ENCODE measurements around the gene PABPN1. TPM values are rescaled to one million over a fixed set of nuclear protein-coding genes. Genes with fewer than 3 reads are reported as not detected.

Gene PABPN1
- total RNA-seq, 2 experiments from 2014 or later, result 294 to 299 TPM

DNA sequence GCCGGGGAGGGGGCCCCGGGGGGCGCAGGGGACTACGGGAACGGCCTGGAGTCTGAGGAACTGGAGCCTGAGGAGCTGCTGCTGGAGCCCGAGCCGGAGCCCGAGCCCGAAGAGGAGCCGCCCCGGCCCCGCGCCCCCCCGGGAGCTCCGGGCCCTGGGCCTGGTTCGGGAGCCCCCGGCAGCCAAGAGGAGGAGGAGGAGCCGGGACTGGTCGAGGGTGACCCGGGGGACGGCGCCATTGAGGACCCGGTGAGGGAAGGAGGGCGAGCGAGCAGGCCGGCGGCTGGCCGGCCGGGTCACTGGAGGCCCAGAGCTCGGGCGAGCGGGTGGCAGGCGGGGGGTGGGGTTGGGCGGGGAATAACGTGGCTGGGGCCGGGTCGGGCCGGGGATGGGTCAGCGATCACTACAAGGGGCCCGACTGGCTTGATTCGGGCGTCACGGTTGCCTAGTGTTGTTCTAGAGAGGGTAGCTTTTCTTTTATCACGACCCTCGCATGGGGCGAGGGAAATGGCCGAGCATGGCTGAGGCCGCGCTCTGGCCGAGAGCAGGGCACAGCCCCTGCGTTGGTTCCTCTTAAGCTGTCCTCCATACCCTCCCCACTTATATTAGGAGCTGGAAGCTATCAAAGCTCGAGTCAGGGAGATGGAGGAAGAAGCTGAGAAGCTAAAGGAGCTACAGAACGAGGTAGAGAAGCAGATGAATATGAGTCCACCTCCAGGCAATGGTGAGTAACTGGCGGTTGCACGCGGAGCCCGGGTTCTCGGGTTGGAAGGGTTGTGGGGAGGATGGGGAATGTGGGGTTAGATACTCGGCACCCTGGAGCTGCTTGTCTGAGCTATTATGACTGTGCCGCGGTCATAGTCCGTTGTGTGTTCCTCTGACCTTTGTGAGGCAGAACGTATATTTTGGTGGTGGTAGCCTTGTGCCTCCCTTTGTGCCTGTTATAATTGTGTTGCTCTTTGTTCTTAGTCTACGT, 603 bp downstream of the PABPN1 start:
- ChIA-PET CTCF (interaction anchor here (1.1 to 7.1 kb wide), 7 partner anchors 13 to 245 kb away, joined by 3 to 47 read pairs (median 5); partner anchors contain the start of genes HOMEZ and PPP1R3E), POLR2A (interaction anchor here (1.0 to 2.9 kb wide), 7 partner anchors 11 to 227 kb away, joined by 3 to 73 read pairs (median 7); partner anchors contain the start of genes ACIN1, BCL2L2, C14orf119 and HOMEZ)

DNA sequence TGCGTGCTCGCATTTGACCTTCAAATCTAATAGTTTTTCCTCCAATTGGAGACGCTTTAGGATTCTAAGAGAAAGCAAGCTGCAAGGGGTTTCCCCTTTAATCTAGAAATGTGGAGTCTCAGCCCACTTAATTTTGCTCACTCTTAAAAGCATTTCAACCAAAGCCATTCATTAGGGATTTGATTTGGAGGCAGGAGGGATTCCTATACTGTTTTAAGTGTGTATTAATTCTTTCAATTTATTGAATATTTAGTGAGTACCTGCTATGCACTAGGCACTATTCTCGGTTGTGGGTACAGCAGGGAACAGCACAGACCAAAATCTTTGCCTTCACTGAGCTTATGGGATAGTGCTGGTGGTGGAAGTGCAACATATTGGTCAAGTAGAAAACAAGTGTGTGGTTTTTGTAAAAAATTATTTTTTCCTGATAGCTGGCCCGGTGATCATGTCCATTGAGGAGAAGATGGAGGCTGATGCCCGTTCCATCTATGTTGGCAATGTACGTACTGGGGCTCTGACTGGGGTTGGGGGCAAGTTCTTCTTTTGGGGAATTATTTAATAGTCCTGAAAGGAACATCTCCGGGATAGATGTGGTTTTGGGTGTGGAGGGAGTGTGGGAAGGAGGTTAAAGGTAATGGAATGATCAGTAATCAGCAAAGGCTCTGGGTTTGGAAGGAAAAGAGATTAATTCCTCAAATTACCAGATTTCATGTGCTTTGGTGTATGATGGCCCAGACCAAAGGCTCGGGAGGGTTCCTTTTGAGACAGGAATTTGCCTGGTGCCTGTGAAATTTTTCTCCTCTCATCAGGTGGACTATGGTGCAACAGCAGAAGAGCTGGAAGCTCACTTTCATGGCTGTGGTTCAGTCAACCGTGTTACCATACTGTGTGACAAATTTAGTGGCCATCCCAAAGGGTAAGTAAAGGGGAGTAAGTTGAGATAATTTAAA, 1.6 kb downstream of the PABPN1 start:
- ChIA-PET POLR2A (interaction anchor here (1.0 to 2.9 kb wide), 3 partner anchors 20 to 37 kb away, joined by 4 to 73 read pairs (median 19); partner anchors contain the start of genes HOMEZ and PPP1R3E), CTCF (interaction anchor here (1.1 to 7.1 kb wide), 6 partner anchors 14 to 245 kb away, joined by 3 to 47 read pairs (median 7); partner anchors contain the start of genes HOMEZ and PPP1R3E)

DNA sequence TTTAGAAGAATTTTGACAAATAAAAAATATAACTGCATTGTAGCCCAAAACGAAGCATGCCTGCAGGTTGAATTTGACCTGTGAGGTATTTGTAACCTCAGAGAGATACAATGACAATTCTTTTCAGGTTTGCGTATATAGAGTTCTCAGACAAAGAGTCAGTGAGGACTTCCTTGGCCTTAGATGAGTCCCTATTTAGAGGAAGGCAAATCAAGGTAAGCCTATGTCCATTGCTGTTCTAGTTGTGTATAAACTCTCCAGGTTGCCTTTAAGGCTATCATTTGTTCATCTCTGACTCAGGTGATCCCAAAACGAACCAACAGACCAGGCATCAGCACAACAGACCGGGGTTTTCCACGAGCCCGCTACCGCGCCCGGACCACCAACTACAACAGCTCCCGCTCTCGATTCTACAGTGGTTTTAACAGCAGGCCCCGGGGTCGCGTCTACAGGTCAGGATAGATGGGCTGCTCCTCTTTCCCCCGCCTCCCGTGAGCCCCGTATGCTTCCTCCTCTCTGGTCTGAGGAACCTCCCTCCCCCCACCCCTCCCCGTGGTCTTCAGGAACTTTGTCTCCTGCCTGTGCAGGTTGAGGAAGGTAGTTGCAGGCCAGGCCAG, 2.7 kb downstream of the PABPN1 start:
- CTCF ChIA-PET, result interaction anchor here (6.8 to 7.1 kb wide), 2 partner anchors 22 to 57 kb away, joined by 40 to 47 read pairs; partner anchors contain the start of gene PPP1R3E
- POLR2A ChIA-PET, result interaction anchor here (1.0 kb wide), 1 partner anchor 21 kb away, joined by 4 read pairs; the partner anchor contains the start of gene PPP1R3E

DNA sequence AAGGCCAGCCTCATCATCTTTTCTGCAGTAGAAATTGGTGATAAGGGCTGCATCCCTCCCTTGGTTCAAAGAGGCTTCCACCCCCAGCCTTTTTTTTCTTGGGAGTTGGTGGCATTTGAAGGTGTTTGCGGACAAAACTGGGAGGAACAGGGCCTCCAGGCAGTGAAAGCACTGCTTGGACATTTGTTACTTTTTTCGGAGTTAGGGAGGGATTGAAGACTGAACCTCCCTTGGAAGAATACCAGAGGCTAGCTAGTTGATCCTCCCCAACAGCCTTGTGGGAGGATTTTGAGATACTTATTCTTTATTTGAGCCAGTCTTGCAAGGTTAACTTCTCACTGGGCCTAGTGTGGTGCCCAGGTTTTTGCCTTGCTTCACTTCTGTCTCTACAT, 3.2 kb downstream of the PABPN1 start:
- CTCF ChIA-PET, result interaction anchor here (6.8 kb wide), 1 partner anchor 56 kb away, joined by 40 read pairs; no protein-coding TSS in a partner anchor
- POLR2A ChIA-PET, result no interaction called here

DNA sequence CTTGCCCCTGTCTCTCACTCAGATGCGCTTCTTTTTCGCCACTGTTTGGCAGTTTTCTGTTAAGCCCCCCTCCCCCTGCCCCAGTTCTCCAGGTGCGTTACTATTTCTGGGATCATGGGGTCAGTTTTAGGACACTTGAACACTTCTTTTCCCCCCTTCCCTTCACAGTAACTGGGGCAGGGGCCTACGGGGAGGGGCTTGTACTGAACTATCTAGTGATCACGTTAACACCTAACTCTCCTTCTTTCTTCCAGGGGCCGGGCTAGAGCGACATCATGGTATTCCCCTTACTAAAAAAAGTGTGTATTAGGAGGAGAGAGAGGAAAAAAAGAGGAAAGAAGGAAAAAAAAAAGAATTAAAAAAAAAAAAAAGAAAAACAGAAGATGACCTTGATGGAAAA, 3.7 kb downstream of the PABPN1 start:
- ChIA-PET POLR2A (no interaction called here), CTCF (interaction anchor here (6.8 kb wide), 1 partner anchor 56 kb away, joined by 40 read pairs; no protein-coding TSS in a partner anchor)

DNA sequence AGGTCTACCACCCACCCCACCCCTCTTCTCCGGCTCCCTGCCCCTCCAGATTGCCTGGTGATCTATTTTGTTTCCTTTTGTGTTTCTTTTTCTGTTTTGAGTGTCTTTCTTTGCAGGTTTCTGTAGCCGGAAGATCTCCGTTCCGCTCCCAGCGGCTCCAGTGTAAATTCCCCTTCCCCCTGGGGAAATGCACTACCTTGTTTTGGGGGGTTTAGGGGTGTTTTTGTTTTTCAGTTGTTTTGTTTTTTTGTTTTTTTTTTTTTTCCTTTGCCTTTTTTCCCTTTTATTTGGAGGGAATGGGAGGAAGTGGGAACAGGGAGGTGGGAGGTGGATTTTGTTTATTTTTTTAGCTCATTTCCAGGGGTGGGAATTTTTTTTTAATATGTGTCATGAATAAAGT, 4.5 kb downstream of the PABPN1 start:
- ChIA-PET CTCF (interaction anchor here (1.4 to 6.8 kb wide), 3 partner anchors 20 to 55 kb away, joined by 3 to 40 read pairs (median 4); no protein-coding TSS in a partner anchor), POLR2A (interaction anchor here (0.6 to 1.1 kb wide), 3 partner anchors 21 to 631 kb away, joined by 4 to 7 read pairs (median 5); no protein-coding TSS in a partner anchor)

DNA sequence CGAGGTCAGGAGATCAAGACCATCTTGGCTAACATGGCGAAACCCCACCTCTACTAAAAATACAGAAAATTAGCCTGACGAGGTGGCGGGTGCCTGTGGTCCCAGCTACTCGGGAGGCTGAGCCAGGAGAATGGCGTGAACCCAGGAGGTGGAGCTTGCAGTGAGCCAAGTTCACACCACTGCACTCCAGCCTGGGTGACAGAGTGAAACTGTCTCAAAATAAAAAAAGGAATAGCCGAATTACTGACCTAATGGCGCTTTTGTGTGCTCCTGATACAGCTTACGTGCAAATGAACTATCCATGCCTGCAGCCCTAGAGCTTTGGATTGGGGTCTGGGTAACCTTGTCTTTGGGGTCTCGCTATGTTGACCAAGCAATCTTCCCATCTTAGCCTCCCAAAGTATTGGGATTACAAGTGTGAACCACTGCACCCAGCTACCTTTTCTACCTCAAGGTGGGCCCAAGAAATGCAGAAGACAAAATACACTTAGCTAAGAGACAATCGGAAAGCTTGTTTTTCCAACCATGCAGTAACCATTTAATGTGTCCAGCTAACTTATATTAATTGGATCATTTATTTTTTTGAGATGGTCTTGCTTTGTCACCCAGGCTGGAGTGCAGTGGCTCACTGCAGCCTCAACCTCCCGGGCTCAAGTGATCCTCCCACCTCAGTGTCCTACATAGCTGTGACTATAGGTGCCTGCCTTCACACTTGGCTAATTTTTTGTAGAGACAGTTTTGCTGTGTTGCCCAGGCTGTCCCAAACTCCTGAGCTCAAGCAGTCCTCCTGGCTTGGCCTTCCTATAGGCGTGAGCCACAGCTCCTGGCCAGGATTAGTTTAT, 5.5 kb downstream of the PABPN1 start:
- CTCF ChIA-PET, result interaction anchor here (0.6 to 6.8 kb wide), 5 partner anchors 19 to 214 kb away, joined by 3 to 40 read pairs (median 3); no protein-coding TSS in a partner anchor
- POLR2A ChIA-PET, result interaction anchor here (0.7 to 1.2 kb wide), 3 partner anchors 22 to 32 kb away, joined by 5 to 7 read pairs (median 6); partner anchors contain the start of gene PPP1R3E

DNA sequence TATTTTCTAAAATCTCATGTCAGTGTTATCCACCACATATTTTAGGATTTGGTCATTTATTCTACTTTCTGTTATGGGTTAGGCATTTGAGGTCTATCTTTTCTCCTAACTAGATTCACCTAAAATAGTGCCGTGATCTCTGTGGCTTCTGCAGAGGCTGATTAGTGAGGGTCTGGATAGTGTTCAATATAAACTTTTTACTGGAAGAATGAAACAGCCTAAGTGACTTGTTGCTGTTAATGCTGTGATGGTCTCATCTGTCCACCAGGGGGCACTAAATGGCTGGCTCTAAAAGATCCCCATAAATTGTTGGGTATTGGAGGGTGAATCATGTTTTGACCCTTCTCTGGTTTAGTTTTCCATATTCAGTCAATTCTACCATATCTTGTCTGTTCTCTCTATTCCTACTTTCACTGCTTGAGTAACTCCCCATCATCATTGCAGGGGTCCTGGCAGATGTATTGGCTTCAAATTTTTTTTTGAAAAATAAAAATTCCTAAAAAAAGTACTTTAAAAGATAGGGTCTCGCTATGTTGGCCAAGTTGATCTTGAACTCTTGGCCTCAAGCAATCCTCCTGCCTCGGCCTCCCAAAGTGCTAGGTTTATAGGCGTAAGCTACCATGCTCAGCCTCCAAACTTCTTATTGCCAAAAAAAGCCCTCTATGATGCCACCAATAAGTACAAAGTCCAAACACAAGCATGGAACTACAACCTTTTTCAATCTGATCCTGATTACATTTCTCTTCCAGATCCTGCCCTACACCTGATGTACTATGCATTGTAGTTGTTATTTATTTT, 6.9 kb downstream of the PABPN1 start:
- ChIA-PET CTCF (interaction anchor here (1.0 to 6.8 kb wide), 2 partner anchors 52 to 54 kb away, joined by 3 to 40 read pairs; no protein-coding TSS in a partner anchor), POLR2A (no interaction called here)

DNA sequence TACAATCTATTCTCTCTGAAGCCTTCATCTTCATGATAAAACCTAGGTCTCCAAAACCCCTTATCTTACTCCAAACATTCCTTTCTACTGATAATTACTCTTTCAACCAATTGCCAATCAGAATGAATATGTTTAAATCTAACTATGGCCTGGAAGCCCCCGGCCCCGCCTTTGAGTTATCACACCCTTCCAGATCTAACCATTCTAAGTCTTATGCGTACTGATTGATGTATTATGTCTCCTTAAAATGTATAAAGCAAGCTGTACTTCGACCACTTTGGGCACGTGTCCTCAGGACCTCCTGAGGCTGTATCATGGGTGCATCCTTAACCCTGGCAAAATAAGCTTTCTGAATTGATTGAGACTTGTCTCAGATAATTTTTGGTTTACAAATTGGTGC, 14.4 kb downstream of the PABPN1 start:
- POLR2A ChIA-PET, result no interaction called here
- CTCF ChIA-PET, result interaction anchor here (2.3 kb wide), 1 partner anchor 44 kb away, joined by 7 read pairs; no protein-coding TSS in a partner anchor

DNA sequence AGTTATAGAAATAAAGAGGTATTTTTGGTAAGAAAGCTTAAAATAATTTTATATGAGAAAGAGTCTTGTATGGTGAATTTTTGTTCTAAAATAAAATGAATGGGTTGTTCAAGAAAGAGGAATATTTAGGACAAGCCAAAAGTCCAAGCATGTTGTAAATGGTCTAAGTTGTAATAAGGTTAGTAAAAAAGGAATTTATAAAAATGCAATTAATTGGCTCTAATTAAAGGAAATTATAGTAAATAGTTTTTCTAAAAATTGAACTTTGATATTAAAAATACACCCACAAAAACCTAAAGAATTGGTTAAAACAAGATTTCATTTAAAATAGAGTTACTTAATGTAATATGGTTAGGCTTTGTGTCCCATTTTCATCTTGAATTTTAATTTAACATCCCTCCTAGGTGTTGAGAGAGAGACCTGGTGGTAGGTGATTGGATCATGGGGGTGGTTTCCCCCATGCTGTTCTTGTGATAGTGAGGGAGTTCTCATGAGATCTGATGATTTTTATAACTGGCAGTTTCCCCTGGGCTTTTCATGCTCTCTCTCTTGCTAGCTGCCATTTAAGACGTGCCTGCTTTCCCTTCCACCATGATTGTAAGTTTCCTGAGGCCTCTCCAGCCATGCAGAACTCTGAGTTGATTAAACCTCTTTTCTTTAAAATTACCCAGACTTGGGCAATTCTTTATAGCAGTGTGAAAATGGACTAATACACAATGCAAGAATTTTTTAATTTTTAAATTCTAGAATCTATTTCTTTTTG, 18.4 kb downstream of the PABPN1 start:
- ChIA-PET CTCF (interaction anchor here (1.1 kb wide), 1 partner anchor 10 kb away, joined by 3 read pairs; no protein-coding TSS in a partner anchor), POLR2A (no interaction called here)

DNA sequence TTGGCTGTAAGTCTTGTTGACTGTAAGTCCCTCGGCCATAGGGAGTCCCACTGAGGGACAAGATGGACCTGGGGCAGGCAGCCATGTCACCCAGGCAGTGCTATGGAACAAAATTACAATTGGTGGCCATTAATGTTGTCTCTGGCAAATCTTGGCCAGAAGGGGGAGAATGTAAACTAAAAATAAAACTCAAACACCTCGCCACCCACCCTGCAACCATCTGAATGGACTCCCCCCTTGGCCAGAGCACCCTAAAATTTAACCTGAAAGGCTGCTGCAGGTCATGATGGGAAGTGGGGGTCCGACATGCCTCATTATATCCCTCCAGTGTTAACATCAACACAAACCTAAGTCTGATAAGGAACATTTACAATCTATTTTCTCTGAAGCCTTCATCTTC, 23.2 kb downstream of the PABPN1 start:
- CTCF ChIA-PET, result no interaction called here
- POLR2A ChIA-PET, result no interaction called here

DNA sequence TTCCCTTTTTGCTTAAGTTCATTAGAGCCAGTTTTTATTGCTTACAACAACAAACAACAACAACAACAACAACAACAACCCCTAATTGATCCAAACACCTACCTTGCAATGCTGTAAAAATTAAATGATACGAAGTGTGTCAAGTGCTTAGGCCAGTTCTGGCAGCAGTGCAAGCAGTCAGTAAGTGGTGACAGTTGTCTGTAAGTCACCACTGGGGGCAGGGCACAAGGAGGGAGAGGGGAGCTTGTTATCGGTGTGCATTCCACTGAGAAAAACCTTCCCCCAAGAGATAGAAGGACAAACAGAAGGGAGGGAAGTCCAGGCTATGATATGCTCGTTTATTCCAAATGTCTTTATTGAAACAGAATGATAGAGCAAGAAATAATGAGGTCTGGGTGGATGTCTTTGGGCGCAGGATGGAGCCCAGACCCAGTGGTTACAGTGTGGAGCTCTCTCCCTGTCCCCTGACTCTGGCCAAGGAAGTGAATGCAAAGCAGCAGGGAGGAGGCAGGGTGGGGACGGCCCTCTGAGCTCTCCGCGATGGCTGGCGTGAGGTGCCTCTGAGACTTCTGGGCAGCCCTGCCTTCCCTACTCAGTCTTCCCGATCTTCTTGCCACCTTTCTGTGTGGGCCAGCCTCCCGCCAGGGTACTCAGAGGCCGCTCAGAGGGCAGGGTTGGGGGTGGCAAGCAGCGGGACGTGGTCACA, 24.9 kb downstream of the PABPN1 start:
- ChIA-PET CTCF (interaction anchor here (0.6 to 0.9 kb wide), 3 partner anchors 20 to 254 kb away, joined by 3 to 5 read pairs (median 4); no protein-coding TSS in a partner anchor), POLR2A (no interaction called here)

DNA sequence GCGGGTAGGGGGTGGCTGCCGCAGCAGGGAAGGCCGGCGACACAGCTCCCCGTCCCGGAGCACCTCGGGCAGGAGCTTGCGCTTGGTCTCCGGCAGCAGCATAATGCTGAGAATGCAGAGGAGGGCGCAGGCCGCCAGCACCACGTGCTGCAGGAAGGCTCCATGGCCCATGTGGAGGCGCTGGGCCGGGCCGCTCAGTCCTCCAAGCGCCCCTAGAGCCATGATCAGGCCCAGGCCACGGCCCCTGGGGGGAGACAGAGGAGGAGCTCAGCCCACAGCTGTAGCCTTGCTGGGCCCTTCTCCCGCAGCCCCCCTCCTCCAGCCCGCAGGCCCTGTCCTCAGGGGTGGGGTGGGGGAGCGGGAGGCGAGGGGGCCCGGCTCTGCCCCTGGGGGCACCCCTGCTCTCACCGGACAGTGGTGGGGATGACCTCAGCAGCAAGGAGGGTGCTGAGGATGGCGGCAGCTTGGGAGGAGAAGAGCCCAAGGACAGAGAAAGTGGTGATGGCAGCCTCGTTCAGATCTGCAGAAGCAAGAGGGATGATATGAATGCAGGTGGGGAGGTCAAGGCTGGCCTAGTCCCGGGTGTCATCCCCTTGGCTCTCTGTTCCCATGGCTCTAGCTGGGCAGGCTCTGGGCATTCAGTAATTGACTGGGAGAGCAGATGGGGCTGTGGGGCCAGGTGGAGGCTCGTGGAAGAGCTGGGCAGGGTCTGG, 25.6 kb downstream of the PABPN1 start:
- POLR2A ChIA-PET, result no interaction called here
- CTCF ChIA-PET, result no interaction called here

DNA sequence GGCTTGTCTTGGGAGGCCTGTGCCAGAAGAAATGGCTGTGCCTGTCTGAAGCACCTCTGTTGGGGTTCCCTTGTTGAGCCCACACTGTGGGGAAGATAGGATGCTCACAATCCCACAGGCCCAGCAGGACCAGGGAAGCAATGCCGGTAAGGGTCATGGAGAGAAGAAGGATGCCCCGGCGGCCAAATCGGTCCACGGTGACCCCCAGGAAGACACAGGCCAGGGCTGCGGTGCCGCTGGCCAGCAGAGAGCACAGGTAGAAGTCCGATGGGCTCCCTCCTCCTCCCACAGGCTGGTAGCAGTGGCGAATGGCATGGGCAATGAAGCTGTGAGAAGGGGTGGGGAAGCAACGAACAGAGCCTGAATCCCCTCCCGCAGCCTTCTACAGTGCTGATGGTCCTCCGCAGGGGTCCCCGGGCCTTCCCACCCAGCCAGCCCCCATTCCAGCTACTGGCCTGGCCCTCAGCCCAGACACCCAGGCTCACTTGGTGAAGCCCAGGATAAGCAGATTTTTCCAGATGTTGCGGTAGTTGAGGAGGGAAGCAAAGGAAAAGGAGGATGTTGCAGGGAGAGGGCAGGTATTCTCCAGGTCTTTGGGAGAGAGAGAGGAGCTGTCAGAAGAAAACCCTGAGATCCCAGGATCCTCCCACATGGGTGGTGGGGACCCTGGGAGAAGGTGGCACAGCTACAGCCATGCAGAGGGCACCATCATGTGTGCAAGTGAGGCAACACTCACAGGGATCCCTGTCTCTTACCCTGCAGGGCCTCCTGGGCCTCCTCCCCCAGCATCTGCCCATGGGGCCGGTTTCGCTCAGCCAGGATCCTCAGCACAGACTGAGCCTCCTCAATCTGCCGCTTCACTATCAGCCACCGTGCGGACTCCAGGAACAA, 26.4 kb downstream of the PABPN1 start:
- ChIA-PET CTCF (no interaction called here), POLR2A (no interaction called here)

Data from activated CD8-positive, alpha-beta memory T cell treated with anti-CD3 and anti-CD28 coated beads for 36 hours (primary cell).